HG03378 (cell line): Measurements from ENCODE around the gene FGF16.
"Not testable (repeated sequence)": the region's sequence is repeated elsewhere in the genome, so short reads cannot be mapped to it uniquely, and the experiment has no call there.

Source experiments
- ATAC-seq: cut with Tn5 transposase; IDR thresholded peaks from one replicate; pipeline ENCODE4 v1.9.1; 2021; ENCODE audit warnings: mild to moderate bottlenecking, moderate library complexity; ENCODE audit not compliant: unreplicated experiment

Gene FGF16

DNA sequence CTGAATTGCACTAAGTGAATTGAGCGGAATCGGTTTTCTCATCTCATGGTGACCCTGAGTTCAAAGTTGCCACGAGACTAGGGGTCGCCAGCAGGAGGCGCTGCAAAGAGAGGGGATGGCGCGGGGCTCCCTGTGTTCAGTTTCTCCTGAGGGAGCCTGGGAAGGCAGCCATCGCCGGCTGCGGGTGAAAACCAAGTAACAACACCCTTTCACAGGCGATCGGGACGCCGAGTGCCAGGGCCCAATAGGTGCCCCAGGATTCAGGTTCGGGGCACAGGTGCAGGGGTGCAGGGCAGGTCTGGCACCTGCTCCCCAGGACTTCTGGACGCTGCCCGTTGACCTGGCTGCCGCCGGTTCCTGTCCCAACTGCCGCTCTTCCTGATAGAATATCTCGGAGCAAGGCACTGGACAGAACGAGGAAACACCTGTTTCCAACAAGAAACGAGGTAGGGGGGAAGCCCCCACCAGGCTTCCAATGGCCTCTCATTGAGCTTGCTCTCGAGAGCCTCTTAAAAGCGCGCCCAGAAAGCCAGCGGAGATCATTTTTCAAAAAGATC is 1.1 kb upstream of the FGF16 start:
- no peak for ATAC-seq

DNA sequence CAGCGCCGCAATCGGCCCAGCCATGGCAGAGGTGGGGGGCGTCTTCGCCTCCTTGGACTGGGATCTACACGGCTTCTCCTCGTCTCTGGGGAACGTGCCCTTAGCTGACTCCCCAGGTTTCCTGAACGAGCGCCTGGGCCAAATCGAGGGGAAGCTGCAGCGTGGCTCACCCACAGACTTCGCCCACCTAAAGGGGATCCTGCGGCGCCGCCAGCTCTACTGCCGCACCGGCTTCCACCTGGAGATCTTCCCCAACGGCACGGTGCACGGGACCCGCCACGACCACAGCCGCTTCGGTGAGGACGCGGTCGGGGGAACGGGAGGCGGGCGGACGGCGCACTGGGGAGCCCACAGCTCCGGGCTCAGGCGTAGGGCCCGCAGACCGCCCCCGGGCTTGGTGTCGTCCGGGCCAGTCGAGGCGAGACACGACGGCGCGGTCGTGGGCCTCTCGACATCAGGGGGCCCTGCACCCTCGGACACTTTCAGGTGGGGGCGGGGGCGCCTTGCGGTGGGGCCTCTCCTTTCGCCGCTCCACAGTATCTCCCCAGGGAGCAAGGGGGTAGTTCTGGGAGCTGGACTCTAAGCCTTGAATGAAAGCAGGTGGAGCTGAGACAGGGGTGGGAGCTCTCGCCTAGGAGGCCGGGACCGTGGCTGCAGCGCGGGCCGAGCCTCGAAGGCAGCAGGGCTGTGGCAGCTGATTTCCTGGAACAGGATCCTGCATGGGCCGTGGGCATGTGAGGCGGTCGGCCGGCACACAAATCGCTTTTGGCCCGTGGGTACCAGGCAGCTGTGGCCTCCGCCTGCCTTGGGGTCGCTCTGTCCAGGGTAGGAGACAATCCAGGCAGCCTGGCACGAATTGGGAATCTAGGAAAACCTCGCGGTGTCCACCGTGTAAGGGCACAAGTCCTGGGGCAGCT is 722 bp downstream of the FGF16 start:
- ATAC-seq = no peak

DNA sequence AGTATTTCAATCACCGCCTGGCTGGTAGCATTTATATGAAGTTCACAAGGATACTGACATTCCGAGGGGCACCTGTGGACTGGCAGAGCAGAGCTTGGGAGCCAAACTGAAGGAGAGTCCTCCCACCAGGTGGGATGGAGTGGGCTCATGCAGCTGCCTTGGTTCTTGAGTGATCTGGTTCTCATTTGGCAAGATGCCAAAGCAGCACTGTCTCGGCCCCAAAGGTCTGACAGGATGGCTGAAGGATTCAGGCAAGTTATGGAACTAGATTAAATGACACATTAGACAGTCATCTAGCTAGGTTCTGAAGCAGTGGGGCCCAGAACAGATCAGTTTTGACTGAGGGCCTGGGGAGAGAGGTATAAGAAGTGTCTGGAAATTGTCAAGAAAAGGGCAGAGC is 3.2 kb downstream of the FGF16 start:
- ATAC-seq = no peak

DNA sequence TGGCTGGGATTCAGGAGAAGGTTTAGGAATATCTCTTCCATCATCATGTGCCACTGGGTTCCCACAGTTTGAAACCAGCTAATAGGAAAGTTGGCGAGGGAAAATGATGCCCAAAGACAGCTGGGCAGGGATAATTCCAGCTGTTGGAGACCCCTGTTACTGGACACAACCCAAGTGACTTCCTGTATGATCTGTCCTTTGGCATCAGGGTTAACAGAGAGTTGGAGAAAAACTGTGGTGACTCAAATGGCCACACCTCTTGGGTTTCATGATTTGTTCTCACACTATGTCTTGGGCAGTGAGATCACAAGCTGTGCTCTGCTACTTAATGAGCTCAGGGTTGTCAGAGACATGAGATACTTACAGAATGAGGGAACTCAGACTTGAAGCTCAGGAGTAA is 3.8 kb downstream of the FGF16 start:
- ATAC-seq = peak; percentile 42

DNA sequence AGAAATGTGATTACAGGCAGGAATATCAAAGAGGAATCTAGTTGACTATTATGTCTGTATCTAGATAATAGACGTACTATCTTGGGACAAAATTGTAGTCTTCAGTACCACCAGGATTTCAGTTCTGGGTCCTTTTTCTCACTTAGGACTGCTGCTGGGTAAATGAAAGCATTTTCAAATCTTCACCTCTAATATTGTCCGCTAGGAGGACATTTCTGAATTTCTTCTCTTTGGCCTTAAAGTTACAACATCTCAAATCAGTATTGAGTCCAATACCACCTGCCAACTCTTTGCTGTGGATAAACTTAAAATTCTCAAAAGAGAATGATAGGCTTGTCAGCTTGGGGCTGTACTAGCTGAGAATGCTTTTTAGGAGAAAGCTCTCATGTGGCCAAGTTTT is 6.0 kb downstream of the FGF16 start:
- no peak for ATAC-seq

DNA sequence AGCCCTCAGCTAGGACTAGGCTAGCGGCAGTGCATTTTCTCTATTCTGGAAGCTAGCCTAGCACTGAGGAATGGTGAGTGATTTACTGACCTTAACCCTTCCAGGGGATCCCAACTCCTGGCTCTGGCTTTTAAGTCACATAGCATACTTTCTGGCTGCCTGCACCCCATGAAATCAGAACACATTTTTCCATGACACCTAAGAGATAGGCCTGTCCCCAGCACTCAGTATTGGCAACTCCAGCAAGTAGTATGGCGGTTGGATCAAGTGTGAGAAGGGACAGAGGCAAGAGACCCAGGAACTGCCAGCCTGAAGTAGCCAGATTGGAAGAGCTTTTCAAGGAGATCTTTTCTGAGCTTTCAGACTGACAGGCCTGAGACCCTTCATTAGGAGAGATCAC is 8.2 kb downstream of the FGF16 start:
- no peak for ATAC-seq

DNA sequence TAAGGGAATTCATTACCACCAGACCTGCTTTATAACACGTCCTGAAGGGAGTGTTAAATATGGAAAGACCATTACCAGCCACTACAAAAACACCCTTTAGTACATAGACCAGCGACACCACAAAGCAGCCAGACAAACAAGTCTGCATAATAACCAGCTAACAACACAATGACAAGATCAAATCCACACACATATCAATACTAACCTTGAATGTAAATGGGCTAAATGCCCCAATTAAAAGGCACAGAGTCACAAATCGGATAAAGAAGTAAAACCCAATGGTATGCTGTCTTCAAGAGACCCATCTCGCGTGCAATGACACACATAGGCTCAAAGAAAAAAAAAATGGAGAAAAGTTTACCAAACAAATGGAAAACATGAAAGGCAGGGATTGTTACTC is 36.9 kb downstream of the FGF16 start:
- ATAC-seq = no peak

DNA sequence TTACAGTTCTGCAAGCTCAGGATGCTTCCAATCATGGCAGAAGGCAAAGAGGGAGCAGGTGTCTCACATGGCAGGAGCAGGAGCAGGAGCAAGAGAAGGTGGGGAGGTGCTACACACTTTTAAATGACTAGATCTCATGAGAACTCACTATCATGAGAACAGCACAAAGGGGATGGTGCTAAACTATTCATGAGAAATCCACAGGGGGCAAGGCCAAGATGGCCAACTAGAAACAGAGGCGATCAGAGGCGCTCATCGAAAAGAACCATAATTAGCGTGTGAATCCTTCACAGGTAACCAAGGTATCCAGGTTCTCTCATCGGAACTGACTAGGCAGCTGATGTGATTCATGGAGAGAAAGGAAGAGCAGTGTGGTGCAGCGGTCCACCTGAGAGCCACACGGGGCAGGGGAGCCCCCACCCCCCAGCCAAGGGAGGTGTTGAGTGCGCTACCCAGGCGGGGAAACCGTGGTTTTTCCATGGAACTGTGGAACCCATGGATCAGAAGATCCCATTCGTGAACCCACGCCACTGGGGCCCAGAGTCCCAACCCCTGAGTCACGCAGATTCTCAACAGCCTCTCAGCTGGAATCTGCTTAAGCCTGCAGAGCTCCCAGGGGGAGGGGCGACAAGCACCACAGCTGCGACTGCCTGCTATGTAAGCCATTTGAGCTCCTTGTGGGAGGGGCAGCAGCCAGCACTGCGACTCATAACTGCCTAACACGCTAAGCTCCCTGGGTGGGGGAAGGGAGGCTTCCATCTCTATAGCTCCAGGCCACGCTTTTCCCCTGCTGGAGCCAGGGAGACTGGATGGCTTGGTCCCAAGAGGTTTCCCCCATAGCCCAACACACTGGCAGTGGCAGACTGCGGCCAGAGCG is 46.7 kb downstream of the FGF16 start:
- no peak for ATAC-seq

DNA sequence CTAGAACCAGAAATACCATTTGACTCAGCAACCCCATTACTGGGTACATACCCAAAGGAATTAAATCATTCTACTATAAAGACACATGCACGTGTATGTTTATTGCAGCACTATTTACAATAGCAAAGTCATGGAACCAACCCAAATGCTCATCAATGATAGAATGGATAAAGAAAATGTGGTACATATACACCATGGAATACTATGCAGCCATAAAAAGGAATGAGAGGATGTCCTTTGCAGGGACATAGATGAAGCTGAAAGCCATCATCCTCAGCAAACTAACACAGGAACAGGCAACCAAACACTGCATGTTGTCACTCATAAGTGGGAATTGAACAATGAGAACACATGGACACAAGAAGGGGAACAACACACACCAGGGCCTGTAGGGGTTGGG is 53.0 kb downstream of the FGF16 start:
- not testable (repeated sequence) for ATAC-seq

DNA sequence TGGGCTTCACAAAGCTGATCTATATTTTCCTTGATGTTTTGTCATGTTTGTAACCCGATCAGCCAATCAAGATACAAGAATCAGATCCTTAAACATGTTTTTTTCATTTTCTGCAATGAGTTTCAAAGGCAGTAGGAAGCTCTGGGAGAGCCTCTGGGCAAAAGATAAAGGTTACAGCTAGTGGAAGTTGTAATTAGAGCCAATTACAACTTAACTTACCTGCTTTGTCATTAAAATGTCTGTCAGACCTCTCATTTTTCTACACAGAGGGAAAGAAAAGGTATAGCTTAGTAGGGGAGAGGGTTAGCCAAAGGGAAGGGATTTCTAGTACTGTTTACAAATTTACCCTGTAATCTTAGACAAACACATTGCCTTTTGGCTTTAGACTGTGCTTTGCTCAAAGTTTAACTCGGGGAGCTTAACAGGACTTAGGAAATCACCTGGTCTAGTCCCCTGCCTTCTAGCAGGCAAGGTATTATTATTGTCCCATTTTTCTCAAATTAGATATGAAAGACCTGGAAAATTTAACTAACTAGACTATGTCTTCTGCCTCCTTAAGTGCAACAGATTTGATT is 55.8 kb downstream of the FGF16 start:
- no peak for ATAC-seq

DNA sequence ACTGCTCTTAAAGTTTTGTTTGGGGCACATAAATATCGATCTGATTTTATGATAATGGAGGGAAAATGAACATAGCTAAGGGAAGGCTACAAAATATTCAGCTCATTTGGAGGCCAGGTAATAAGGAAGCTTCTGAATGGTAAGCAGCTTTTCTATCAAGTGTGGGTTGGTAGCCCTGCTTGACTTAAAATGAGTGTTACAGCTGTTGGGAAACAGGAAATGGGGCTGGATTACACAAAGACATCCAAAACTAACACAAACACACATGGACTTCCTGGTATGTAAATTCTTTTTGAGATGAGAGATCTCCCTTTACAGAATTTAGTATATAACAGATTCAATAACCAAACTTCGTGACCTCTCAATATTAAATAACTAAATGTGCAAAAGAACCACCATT is 58.0 kb downstream of the FGF16 start:
- no peak for ATAC-seq
